HEK293 (cell line): ENCODE data around the gene NHS.

ENCODE experiments used
- FEZF1 ChIP-seq: fragments of 450-650 bp; formaldehyde crosslinking; IDR thresholded peaks from 2 replicates; pipeline ENCODE4 v1.5.1; 2016; ENCODE audit warnings: missing biosample characterization, missing genetic modification characterization
- GLI2 ChIP-seq: fragments of 450-650 bp; formaldehyde crosslinking; IDR thresholded peaks from 2 replicates; pipeline ENCODE4; 2017; ENCODE audit warnings: missing biosample characterization, missing genetic modification characterization, low read depth, borderline replicate concordance
- KLF10 ChIP-seq: fragments of 450-650 bp; IDR thresholded peaks from 2 replicates; pipeline ENCODE4 v1.5.1; 2018; ENCODE audit warnings: missing biosample characterization, mild to moderate bottlenecking, missing genetic modification characterization
- MZF1 ChIP-seq: fragments of 450-650 bp; formaldehyde crosslinking; IDR thresholded peaks from 2 replicates; pipeline ENCODE4 v1.5.1; 2017; ENCODE audit warnings: missing biosample characterization, missing genetic modification characterization, borderline replicate concordance
- TRIM28 ChIP-seq: IDR thresholded peaks from 2 replicates; pipeline ENCODE4 v1.6.1; 2011; ENCODE audit warnings: low read length, control low read depth, borderline replicate concordance
- ZBTB21 ChIP-seq: fragments of 450-650 bp; formaldehyde crosslinking; IDR thresholded peaks from 2 replicates; pipeline ENCODE4 v1.5.1; 2017; ENCODE audit warnings: missing biosample characterization, missing genetic modification characterization
- ZBTB7A ChIP-seq: fragments of 450-650 bp; formaldehyde crosslinking; IDR thresholded peaks from 2 replicates; pipeline ENCODE4 v1.5.1; 2016; ENCODE audit warnings: low read depth, missing biosample characterization, missing genetic modification characterization
- ZEB2 ChIP-seq: fragments of 450-650 bp; formaldehyde crosslinking; IDR thresholded peaks from 2 replicates; pipeline ENCODE4 v1.5.1; 2016; ENCODE audit warnings: missing biosample characterization, missing genetic modification characterization
- ZNF157 ChIP-seq: fragments of 450-650 bp; formaldehyde crosslinking; IDR thresholded peaks from 2 replicates; pipeline ENCODE4 v1.5.1; 2016; ENCODE audit warnings: missing biosample characterization, missing genetic modification characterization
- ZNF16 ChIP-seq: fragments of 450-650 bp; formaldehyde crosslinking; IDR thresholded peaks from 2 replicates; pipeline ENCODE4 v1.5.1; 2016; ENCODE audit warnings: low read depth, missing biosample characterization, missing genetic modification characterization
- ZNF292 ChIP-seq: fragments of 450-650 bp; formaldehyde crosslinking; IDR thresholded peaks from 2 replicates; pipeline ENCODE4 v1.5.1; 2016; ENCODE audit warnings: low read depth, missing biosample characterization, missing genetic modification characterization, borderline replicate concordance
- ZNF354C ChIP-seq: fragments of 450-650 bp; formaldehyde crosslinking; IDR thresholded peaks from 2 replicates; pipeline ENCODE4 v1.5.1; 2016; ENCODE audit warnings: missing biosample characterization, missing genetic modification characterization, low read depth, borderline replicate concordance
- ZNF366 ChIP-seq: fragments of 450-650 bp; formaldehyde crosslinking; conservative IDR thresholded peaks from 2 replicates; pipeline ENCODE4 v1.5.1; 2016; ENCODE audit warnings: missing biosample characterization, missing genetic modification characterization
- ZNF623 ChIP-seq: fragments of 450-650 bp; formaldehyde crosslinking; IDR thresholded peaks from 2 replicates; pipeline ENCODE4 v1.5.1; 2016; ENCODE audit warnings: missing biosample characterization, missing genetic modification characterization
- ZNF660 ChIP-seq: fragments of 450-650 bp; IDR thresholded peaks from 2 replicates; pipeline ENCODE4 v1.5.1; 2018; ENCODE audit warnings: missing biosample characterization, mild to moderate bottlenecking, missing genetic modification characterization
- ZNF792 ChIP-seq: fragments of 450-650 bp; formaldehyde crosslinking; IDR thresholded peaks from 2 replicates; pipeline ENCODE4 v1.5.1; 2016; ENCODE audit warnings: missing biosample characterization, missing genetic modification characterization
- ZSCAN16 ChIP-seq: fragments of 450-650 bp; formaldehyde crosslinking; IDR thresholded peaks from 2 replicates; pipeline ENCODE4 v1.5.1; 2016; ENCODE audit warnings: missing biosample characterization, missing genetic modification characterization
- TF ChIP-seq, protein P1 (sequence below): fragments of 450-650 bp; formaldehyde crosslinking; IDR thresholded peaks from 2 replicates; pipeline ENCODE4 v1.5.1; 2016; ENCODE audit warnings: missing biosample characterization, missing genetic modification characterization
- TF ChIP-seq, protein P2 (sequence below): fragments of 450-650 bp; formaldehyde crosslinking; IDR thresholded peaks from 2 replicates; pipeline ENCODE4 v1.5.0; 2017; ENCODE audit warnings: missing biosample characterization, missing genetic modification characterization, borderline replicate concordance
- TF ChIP-seq, protein P3 (sequence below): fragments of 450-650 bp; formaldehyde crosslinking; IDR thresholded peaks from 2 replicates; pipeline ENCODE4 v1.5.1; 2016; ENCODE audit warnings: missing biosample characterization, missing genetic modification characterization
- TF ChIP-seq, protein P4 (sequence below): fragments of 450-650 bp; formaldehyde crosslinking; IDR thresholded peaks from 2 replicates; pipeline ENCODE4 v1.5.1; 2016; ENCODE audit warnings: missing biosample characterization, missing genetic modification characterization
- TF ChIP-seq, protein P5 (sequence below): fragments of 450-650 bp; formaldehyde crosslinking; IDR thresholded peaks from 2 replicates; pipeline ENCODE4 v1.5.1; 2016; ENCODE audit warnings: missing biosample characterization, missing genetic modification characterization, borderline replicate concordance
- TF ChIP-seq, protein P6 (sequence below): fragments of 450-650 bp; formaldehyde crosslinking; IDR thresholded peaks from 2 replicates; pipeline ENCODE4 v1.5.1; 2016; ENCODE audit warnings: missing biosample characterization, missing genetic modification characterization
- TF ChIP-seq, protein P7 (sequence below): fragments of 450-650 bp; formaldehyde crosslinking; IDR thresholded peaks from 2 replicates; pipeline ENCODE4 v1.5.1; 2017; ENCODE audit warnings: missing biosample characterization, missing genetic modification characterization

Gene NHS

DNA sequence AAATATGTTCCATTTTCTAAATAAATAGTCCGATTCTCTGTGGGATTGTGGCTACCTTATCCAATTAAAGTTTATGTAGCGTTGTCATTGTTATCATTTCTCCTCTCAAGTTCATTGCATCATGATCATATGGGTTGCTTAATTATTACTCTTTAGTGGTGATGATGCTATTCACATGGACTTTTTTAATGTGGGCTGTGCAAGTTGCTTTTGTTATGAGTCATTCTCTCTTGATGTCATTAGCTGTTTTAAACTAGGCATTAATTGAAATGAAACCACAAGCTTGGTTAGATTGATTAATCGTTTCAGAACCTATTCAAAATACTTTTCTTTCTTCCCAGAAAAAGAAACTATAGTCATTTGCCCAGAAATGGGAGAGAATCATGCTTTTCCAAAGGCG, 38.2 kb downstream of the NHS start (continued):
- TF ChIP-seq, protein P1, sequence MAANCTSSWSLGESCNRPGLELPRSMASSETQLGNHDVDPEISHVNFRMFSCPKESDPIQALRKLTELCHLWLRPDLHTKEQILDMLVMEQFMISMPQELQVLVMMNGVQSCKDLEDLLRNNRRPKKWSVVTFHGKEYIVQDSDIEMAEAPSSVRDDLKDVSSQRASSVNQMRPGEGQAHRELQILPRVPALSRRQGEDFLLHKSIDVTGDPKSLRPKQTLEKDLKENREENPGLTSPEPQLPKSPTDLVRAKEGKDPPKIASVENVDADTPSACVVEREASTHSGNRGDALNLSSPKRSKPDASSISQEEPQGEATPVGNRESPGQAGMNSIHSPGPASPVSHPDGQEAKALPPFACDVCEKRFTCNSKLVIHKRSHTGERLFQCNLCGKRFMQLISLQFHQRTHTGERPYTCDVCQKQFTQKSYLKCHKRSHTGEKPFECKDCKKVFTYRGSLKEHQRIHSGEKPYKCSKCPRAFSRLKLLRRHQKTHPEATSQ (tag by site-specific recombination), result no peak
- TF ChIP-seq, protein P2, sequence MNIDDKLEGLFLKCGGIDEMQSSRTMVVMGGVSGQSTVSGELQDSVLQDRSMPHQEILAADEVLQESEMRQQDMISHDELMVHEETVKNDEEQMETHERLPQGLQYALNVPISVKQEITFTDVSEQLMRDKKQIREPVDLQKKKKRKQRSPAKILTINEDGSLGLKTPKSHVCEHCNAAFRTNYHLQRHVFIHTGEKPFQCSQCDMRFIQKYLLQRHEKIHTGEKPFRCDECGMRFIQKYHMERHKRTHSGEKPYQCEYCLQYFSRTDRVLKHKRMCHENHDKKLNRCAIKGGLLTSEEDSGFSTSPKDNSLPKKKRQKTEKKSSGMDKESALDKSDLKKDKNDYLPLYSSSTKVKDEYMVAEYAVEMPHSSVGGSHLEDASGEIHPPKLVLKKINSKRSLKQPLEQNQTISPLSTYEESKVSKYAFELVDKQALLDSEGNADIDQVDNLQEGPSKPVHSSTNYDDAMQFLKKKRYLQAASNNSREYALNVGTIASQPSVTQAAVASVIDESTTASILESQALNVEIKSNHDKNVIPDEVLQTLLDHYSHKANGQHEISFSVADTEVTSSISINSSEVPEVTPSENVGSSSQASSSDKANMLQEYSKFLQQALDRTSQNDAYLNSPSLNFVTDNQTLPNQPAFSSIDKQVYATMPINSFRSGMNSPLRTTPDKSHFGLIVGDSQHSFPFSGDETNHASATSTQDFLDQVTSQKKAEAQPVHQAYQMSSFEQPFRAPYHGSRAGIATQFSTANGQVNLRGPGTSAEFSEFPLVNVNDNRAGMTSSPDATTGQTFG (tag by site-specific recombination), result peak; percentile 63
- TF ChIP-seq, protein P3, sequence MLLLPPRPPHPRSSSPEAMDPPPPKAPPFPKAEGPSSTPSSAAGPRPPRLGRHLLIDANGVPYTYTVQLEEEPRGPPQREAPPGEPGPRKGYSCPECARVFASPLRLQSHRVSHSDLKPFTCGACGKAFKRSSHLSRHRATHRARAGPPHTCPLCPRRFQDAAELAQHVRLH (tag by site-specific recombination), result no peak
- TF ChIP-seq ZNF366, result peak; percentile 95
- no peak for TF ChIP-seq ZNF660 (tag by site-specific recombination)
- TF ChIP-seq, protein P4, sequence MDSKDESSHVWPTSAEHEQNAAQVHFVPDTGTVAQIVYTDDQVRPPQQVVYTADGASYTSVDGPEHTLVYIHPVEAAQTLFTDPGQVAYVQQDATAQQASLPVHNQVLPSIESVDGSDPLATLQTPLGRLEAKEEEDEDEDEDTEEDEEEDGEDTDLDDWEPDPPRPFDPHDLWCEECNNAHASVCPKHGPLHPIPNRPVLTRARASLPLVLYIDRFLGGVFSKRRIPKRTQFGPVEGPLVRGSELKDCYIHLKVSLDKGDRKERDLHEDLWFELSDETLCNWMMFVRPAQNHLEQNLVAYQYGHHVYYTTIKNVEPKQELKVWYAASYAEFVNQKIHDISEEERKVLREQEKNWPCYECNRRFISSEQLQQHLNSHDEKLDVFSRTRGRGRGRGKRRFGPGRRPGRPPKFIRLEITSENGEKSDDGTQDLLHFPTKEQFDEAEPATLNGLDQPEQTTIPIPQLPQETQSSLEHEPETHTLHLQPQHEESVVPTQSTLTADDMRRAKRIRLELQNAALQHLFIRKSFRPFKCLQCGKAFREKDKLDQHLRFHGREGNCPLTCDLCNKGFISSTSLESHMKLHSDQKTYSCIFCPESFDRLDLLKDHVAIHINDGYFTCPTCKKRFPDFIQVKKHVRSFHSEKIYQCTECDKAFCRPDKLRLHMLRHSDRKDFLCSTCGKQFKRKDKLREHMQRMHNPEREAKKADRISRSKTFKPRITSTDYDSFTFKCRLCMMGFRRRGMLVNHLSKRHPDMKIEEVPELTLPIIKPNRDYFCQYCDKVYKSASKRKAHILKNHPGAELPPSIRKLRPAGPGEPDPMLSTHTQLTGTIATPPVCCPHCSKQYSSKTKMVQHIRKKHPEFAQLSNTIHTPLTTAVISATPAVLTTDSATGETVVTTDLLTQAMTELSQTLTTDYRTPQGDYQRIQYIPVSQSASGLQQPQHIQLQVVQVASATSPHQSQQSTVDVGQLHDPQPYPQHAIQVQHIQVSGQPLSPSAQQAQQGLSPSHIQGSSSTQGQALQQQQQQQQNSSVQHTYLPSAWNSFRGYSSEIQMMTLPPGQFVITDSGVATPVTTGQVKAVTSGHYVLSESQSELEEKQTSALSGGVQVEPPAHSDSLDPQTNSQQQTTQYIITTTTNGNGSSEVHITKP, result peak; percentile 56; the same call in 1 of the 2 replicates
- no peak for TF ChIP-seq ZSCAN16
- TF ChIP-seq ZNF292 (tag by site-specific recombination), result no peak
- no peak for TF ChIP-seq ZNF16 (tag by site-specific recombination)
- TF ChIP-seq ZEB2 (tag by site-specific recombination), result peak; percentile 94
- peak; percentile 76; the same call in 1 of the 2 replicates for TF ChIP-seq KLF10 (tag by site-specific recombination)
- TF ChIP-seq ZNF157 (tag by site-specific recombination), result no peak
- TF ChIP-seq ZBTB7A (tag by site-specific recombination), result 0 out of 2 replicates have a peak, but pooled peaks have one; percentile 45
- TF ChIP-seq, protein P5, sequence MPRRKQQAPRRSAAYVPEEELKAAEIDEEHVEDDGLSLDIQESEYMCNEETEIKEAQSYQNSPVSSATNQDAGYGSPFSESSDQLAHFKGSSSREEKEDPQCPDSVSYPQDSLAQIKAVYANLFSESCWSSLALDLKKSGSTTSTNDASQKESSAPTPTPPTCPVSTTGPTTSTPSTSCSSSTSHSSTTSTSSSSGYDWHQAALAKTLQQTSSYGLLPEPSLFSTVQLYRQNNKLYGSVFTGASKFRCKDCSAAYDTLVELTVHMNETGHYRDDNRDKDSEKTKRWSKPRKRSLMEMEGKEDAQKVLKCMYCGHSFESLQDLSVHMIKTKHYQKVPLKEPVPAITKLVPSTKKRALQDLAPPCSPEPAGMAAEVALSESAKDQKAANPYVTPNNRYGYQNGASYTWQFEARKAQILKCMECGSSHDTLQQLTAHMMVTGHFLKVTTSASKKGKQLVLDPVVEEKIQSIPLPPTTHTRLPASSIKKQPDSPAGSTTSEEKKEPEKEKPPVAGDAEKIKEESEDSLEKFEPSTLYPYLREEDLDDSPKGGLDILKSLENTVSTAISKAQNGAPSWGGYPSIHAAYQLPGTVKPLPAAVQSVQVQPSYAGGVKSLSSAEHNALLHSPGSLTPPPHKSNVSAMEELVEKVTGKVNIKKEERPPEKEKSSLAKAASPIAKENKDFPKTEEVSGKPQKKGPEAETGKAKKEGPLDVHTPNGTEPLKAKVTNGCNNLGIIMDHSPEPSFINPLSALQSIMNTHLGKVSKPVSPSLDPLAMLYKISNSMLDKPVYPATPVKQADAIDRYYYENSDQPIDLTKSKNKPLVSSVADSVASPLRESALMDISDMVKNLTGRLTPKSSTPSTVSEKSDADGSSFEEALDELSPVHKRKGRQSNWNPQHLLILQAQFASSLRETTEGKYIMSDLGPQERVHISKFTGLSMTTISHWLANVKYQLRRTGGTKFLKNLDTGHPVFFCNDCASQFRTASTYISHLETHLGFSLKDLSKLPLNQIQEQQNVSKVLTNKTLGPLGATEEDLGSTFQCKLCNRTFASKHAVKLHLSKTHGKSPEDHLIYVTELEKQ (tag by site-specific recombination), result peak; percentile 75; the same call in 1 of the 2 replicates
- peak; percentile 86 for TF ChIP-seq ZBTB21 (tag by site-specific recombination)
- no peak for TF ChIP-seq ZNF792
- TF ChIP-seq FEZF1 (tag by site-specific recombination), result peak; percentile 47
- TF ChIP-seq ZNF354C (tag by site-specific recombination), result no peak
- TF ChIP-seq, protein P6, sequence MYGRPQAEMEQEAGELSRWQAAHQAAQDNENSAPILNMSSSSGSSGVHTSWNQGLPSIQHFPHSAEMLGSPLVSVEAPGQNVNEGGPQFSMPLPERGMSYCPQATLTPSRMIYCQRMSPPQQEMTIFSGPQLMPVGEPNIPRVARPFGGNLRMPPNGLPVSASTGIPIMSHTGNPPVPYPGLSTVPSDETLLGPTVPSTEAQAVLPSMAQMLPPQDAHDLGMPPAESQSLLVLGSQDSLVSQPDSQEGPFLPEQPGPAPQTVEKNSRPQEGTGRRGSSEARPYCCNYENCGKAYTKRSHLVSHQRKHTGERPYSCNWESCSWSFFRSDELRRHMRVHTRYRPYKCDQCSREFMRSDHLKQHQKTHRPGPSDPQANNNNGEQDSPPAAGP (tag by site-specific recombination), result no peak
- TF ChIP-seq TRIM28, result no peak
- TF ChIP-seq, protein P7, sequence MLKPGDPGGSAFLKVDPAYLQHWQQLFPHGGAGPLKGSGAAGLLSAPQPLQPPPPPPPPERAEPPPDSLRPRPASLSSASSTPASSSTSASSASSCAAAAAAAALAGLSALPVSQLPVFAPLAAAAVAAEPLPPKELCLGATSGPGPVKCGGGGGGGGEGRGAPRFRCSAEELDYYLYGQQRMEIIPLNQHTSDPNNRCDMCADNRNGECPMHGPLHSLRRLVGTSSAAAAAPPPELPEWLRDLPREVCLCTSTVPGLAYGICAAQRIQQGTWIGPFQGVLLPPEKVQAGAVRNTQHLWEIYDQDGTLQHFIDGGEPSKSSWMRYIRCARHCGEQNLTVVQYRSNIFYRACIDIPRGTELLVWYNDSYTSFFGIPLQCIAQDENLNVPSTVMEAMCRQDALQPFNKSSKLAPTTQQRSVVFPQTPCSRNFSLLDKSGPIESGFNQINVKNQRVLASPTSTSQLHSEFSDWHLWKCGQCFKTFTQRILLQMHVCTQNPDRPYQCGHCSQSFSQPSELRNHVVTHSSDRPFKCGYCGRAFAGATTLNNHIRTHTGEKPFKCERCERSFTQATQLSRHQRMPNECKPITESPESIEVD (tag by site-specific recombination), result peak; percentile 90
- 0 out of 2 replicates have a peak, but pooled peaks have one; percentile 14 for TF ChIP-seq ZNF623
- TF ChIP-seq MZF1, result no peak
- TF ChIP-seq GLI2, result peak; percentile 79
